GM23338 (cell line): ENCODE data around the gene SLC25A17. TPM values are rescaled to one million over a fixed set of nuclear protein-coding genes. Genes with fewer than 3 reads are reported as not detected.
A peak's percentile ranks its signal among the peaks of the same experiment; 100 is the strongest.

Source experiments
- ATAC-seq: fragments of 200-7000 bp; cut with Tn5 transposase; 3 replicates; pipeline ENCODE4 v1.9.1; 2020
- DNase-seq: peaks from one replicate; pipeline ENCODE4 v3.0.0-alpha.2; 2015; ENCODE audit warnings: low spot score
- H2AFZ ChIP-seq: fragments of 200-600 bp; sonication (generic); 2 replicates; pipeline ENCODE4 v1.8.0; 2016; ENCODE audit warnings: antibody characterized with exemption, mild to moderate bottlenecking, moderate library complexity
- H3F3A ChIP-seq: fragments of 200-600 bp; sonication (generic); replicated peaks from 2 replicates; pipeline ENCODE4 v1.8.0; 2017; ENCODE audit warnings: antibody characterized with exemption, mixed run types, low read depth
- H3K27ac ChIP-seq: fragments of 200-600 bp; sonication (generic); 2 replicates; pipeline ENCODE4 v1.6.1; 2016; ENCODE audit warnings: low read depth
- H3K27me3 ChIP-seq: fragments of 200-600 bp; sonication (generic); 2 replicates; pipeline ENCODE4 v1.8.0; 2016; ENCODE audit warnings: mild to moderate bottlenecking, mixed run types, moderate library complexity; ENCODE audit not compliant: insufficient read depth
- H3K36me3 ChIP-seq: fragments of 200-600 bp; sonication (generic); 2 replicates; pipeline ENCODE4 v1.8.0; 2016; ENCODE audit warnings: mild to moderate bottlenecking; ENCODE audit not compliant: insufficient read depth
- H3K4me1 ChIP-seq: fragments of 200-600 bp; sonication (generic); 2 replicates; pipeline ENCODE4 v1.8.0; 2016; ENCODE audit warnings: mild to moderate bottlenecking, moderate library complexity; ENCODE audit not compliant: insufficient read depth
- H3K4me2 ChIP-seq: fragments of 200-600 bp; sonication (generic); 2 replicates; pipeline ENCODE4 v1.7.1; 2017; ENCODE audit warnings: mixed run types
- H3K4me3 ChIP-seq: fragments of 200-600 bp; sonication (generic); 2 replicates; pipeline ENCODE4 v1.6.1; 2016; ENCODE audit warnings: mixed run types
- H3K79me2 ChIP-seq: fragments of 200-600 bp; sonication (generic); replicated peaks from 2 replicates; pipeline ENCODE4 v1.8.0; 2017; ENCODE audit warnings: mild to moderate bottlenecking; ENCODE audit not compliant: insufficient read depth
- H3K9me2 ChIP-seq: fragments of 200-600 bp; sonication (generic); 2 replicates; pipeline ENCODE4 v1.8.0; 2017; ENCODE audit not compliant: insufficient read depth
- H4K20me1 ChIP-seq: fragments of 200-600 bp; sonication (generic); replicated peaks from 2 replicates; pipeline ENCODE4 v1.8.0; 2017; ENCODE audit warnings: mild to moderate bottlenecking; ENCODE audit not compliant: insufficient read depth
- H3K27ac Mint-ChIP-seq: 2 replicates; pipeline ENCODE4 v1.8.0; 2020; ENCODE audit warnings: inconsistent platforms, mild to moderate bottlenecking, moderate library complexity, mixed read lengths
- H3K27me3 Mint-ChIP-seq: 3 replicates; pipeline ENCODE4 v1.8.0; 2022; ENCODE audit warnings: low read depth, mild to moderate bottlenecking, moderate library complexity, mixed read lengths, inconsistent platforms; ENCODE audit not compliant: insufficient read depth, poor library complexity
- H3K36me3 Mint-ChIP-seq: 3 replicates; pipeline ENCODE4 v1.8.0; 2021; ENCODE audit warnings: low read depth, mild to moderate bottlenecking, inconsistent platforms, moderate library complexity, mixed read lengths
- H3K4me1 Mint-ChIP-seq: 3 replicates; pipeline ENCODE4 v1.8.0; 2020; ENCODE audit warnings: mild to moderate bottlenecking, inconsistent platforms, mixed read lengths
- H3K4me3 Mint-ChIP-seq: 3 replicates; pipeline ENCODE4 v1.8.0; 2021; ENCODE audit warnings: moderate library complexity, mild to moderate bottlenecking, inconsistent platforms, mixed read lengths
- H3K9me3 Mint-ChIP-seq: 3 replicates; pipeline ENCODE4 v1.8.0; 2020; ENCODE audit warnings: moderate library complexity, mild to moderate bottlenecking, inconsistent platforms, mixed read lengths
- CREB1 ChIP-seq: fragments of 250-450 bp; sonication (Bioruptor Pico); IDR thresholded peaks from 2 replicates; pipeline ENCODE4 v1.5.0; 2020; ENCODE audit warnings: low read depth, mild to moderate bottlenecking, moderate library complexity
- EZH2 ChIP-seq: fragments of 200-600 bp; sonication (generic); IDR thresholded peaks from one replicate; pipeline ENCODE4 v1.8.0; 2017; ENCODE audit warnings: antibody characterized with exemption, mild to moderate bottlenecking, low read depth; ENCODE audit not compliant: unreplicated experiment
- EZH2phosphoT487 ChIP-seq: fragments of 200-600 bp; sonication (generic); IDR thresholded peaks from one replicate; pipeline ENCODE4 v1.8.1; 2018; ENCODE audit warnings: antibody characterized with exemption; ENCODE audit not compliant: unreplicated experiment
- JUNB ChIP-seq: IDR thresholded peaks from one replicate; pipeline ENCODE4 v1.6.1; 2016; ENCODE audit warnings: antibody characterized with exemption; ENCODE audit not compliant: unreplicated experiment
- NANOG ChIP-seq: IDR thresholded peaks from 2 replicates; pipeline ENCODE4 v1.6.1; 2016; ENCODE audit warnings: antibody characterized with exemption, borderline replicate concordance
- POLR2AphosphoS5 ChIP-seq: IDR thresholded peaks from 2 replicates; pipeline ENCODE4 v1.6.1; 2016; ENCODE audit warnings: antibody characterized with exemption, low read depth
- STAT1 ChIP-seq: IDR thresholded peaks from one replicate; pipeline ENCODE4 v1.6.1; 2016; ENCODE audit warnings: antibody characterized with exemption; ENCODE audit not compliant: unreplicated experiment
- ZNF114 ChIP-seq: fragments of 250-450 bp; sonication (Bioruptor Pico); IDR thresholded peaks from 2 replicates; pipeline ENCODE4 v1.5.0; 2020; ENCODE audit warnings: mild to moderate bottlenecking, moderate library complexity
- ZNF331 ChIP-seq: fragments of 250-450 bp; sonication (Bioruptor Pico); IDR thresholded peaks from 2 replicates; pipeline ENCODE4 v1.5.0; 2020; ENCODE audit warnings: low read depth, mild to moderate bottlenecking, moderate library complexity
- polyA plus RNA-seq: library from polyadenylated mRNA; unstranded; fragments of >200 nt; fragmentation: Nextera tagmentation; extraction: Ambion mirVana; gene quantifications from 2 replicates; pipeline ENCODE4 v1.2.1, GENCODE V29; 2016
- total RNA-seq: library from RNA; depleted of rRNA; stranded (reverse); fragments of >200 nt; shearing (Covaris generic); gene quantifications from 2 replicates; pipeline ENCODE4 v1.2.3, GENCODE V29; 2014
- TF ChIP-seq, protein P1 (sequence below): IDR thresholded peaks from 2 replicates; pipeline ENCODE4 v1.6.1; 2016; ENCODE audit warnings: antibody characterized with exemption
- TF ChIP-seq, protein P2 (sequence below), 2 experiments: fragments of 200-600 bp in 1 of 2; sonication (generic) in 1 of 2; conservative IDR thresholded peaks; 2 replicates each; pipeline versions ENCODE4 v1.5.1 to v1.6.1; 2016 to 2017; ENCODE audit warnings: antibody characterized with exemption in 2 of 2, low read depth in 2 of 2, mild to moderate bottlenecking in 2 of 2, moderate library complexity in 1 of 2
- TF ChIP-seq, protein P3 (sequence below): fragments of 250-450 bp; sonication (Bioruptor Pico); IDR thresholded peaks from 2 replicates; pipeline ENCODE4 v1.5.0; 2020; ENCODE audit warnings: mild to moderate bottlenecking, moderate library complexity
- TF ChIP-seq, protein P4 (sequence below): IDR thresholded peaks from one replicate; pipeline ENCODE4 v1.6.1; 2018; ENCODE audit warnings: antibody characterized with exemption; ENCODE audit not compliant: unreplicated experiment

The SLC25A17 gene
- total and polyA plus RNA-seq, 2 experiments from 2014 or later = 35.4 to 43.6 TPM

DNA sequence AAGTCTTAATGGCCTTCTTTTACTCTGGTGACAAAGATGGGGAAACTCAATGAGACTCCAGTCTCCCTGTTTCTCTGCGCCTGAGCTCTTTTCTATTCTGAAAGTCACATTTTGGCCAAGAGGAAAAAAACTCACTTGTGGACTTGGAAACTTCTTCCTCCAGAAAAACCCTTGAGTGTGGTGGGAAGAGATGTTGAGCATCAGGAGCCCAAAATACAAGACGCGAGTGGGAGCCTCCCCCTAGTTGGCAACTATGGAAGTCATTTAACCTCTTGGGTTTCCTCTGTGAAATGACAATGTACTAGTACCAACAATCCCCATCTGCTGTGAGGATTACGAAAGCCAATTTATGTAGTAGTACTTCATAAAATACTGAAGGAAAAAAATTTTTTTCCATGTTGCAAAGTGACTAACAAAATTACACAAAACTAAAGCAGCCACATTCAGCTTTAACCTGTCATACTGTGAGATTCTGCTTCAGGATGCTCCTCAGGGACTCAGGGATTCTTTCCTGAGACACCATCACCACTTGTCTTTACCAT is 524 bp upstream of the SLC25A17 start:
- H3K4me3 Mint-ChIP-seq = peak overlapping the region; percentile 97
- Histone ChIP-seq H3K4me1 (peaks cover 24% of the 10 kb centered on the region), H3K36me3 (0 out of 2 replicates have a peak, but pooled peaks cover 6% of the 10 kb centered on the region), H4K20me1 (peaks cover 8% of the 10 kb centered on the region; the same call in 1 of the 2 replicates), H3K4me3 (peak overlapping the region; percentile 100), H3K4me2 (peak overlapping the region; percentile 82), H3K27me3 (no peaks in the 10 kb centered on the region), H3K27ac (peak overlapping the region; percentile 95), H2AFZ (no peak overlapping the region), H3K79me2 (peaks cover 43% of the 10 kb centered on the region), H3F3A (peaks cover 13% of the 10 kb centered on the region), H3K9me2 (no peaks in the 10 kb centered on the region)
- no peaks in the 10 kb centered on the region for H3K9me3 Mint-ChIP-seq
- H3K36me3 Mint-ChIP-seq = peaks cover 29% of the 10 kb centered on the region
- no peak for ATAC-seq
- H3K27ac Mint-ChIP-seq = peak overlapping the region; percentile 39; the same call in 1 of the 2 replicates
- TF ChIP-seq NANOG (no peak), EZH2phosphoT487 (no peak), CREB1 (no peak), ZNF331 (CRISPR knock-in tag) (no peak), EZH2 (no peak), JUNB (no peak), POLR2AphosphoS5 (no peak), ZNF114 (CRISPR knock-in tag) (no peak), STAT1 (no peak)
- TF ChIP-seq, protein P1, sequence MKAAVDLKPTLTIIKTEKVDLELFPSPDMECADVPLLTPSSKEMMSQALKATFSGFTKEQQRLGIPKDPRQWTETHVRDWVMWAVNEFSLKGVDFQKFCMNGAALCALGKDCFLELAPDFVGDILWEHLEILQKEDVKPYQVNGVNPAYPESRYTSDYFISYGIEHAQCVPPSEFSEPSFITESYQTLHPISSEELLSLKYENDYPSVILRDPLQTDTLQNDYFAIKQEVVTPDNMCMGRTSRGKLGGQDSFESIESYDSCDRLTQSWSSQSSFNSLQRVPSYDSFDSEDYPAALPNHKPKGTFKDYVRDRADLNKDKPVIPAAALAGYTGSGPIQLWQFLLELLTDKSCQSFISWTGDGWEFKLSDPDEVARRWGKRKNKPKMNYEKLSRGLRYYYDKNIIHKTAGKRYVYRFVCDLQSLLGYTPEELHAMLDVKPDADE = no peak
- TF ChIP-seq, protein P2, sequence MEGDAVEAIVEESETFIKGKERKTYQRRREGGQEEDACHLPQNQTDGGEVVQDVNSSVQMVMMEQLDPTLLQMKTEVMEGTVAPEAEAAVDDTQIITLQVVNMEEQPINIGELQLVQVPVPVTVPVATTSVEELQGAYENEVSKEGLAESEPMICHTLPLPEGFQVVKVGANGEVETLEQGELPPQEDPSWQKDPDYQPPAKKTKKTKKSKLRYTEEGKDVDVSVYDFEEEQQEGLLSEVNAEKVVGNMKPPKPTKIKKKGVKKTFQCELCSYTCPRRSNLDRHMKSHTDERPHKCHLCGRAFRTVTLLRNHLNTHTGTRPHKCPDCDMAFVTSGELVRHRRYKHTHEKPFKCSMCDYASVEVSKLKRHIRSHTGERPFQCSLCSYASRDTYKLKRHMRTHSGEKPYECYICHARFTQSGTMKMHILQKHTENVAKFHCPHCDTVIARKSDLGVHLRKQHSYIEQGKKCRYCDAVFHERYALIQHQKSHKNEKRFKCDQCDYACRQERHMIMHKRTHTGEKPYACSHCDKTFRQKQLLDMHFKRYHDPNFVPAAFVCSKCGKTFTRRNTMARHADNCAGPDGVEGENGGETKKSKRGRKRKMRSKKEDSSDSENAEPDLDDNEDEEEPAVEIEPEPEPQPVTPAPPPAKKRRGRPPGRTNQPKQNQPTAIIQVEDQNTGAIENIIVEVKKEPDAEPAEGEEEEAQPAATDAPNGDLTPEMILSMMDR (conservative IDR thresholded peaks at IDR 0.05; ENCODE audit: low read depth in 2 of 2) = no peak
- TF ChIP-seq, protein P3, sequence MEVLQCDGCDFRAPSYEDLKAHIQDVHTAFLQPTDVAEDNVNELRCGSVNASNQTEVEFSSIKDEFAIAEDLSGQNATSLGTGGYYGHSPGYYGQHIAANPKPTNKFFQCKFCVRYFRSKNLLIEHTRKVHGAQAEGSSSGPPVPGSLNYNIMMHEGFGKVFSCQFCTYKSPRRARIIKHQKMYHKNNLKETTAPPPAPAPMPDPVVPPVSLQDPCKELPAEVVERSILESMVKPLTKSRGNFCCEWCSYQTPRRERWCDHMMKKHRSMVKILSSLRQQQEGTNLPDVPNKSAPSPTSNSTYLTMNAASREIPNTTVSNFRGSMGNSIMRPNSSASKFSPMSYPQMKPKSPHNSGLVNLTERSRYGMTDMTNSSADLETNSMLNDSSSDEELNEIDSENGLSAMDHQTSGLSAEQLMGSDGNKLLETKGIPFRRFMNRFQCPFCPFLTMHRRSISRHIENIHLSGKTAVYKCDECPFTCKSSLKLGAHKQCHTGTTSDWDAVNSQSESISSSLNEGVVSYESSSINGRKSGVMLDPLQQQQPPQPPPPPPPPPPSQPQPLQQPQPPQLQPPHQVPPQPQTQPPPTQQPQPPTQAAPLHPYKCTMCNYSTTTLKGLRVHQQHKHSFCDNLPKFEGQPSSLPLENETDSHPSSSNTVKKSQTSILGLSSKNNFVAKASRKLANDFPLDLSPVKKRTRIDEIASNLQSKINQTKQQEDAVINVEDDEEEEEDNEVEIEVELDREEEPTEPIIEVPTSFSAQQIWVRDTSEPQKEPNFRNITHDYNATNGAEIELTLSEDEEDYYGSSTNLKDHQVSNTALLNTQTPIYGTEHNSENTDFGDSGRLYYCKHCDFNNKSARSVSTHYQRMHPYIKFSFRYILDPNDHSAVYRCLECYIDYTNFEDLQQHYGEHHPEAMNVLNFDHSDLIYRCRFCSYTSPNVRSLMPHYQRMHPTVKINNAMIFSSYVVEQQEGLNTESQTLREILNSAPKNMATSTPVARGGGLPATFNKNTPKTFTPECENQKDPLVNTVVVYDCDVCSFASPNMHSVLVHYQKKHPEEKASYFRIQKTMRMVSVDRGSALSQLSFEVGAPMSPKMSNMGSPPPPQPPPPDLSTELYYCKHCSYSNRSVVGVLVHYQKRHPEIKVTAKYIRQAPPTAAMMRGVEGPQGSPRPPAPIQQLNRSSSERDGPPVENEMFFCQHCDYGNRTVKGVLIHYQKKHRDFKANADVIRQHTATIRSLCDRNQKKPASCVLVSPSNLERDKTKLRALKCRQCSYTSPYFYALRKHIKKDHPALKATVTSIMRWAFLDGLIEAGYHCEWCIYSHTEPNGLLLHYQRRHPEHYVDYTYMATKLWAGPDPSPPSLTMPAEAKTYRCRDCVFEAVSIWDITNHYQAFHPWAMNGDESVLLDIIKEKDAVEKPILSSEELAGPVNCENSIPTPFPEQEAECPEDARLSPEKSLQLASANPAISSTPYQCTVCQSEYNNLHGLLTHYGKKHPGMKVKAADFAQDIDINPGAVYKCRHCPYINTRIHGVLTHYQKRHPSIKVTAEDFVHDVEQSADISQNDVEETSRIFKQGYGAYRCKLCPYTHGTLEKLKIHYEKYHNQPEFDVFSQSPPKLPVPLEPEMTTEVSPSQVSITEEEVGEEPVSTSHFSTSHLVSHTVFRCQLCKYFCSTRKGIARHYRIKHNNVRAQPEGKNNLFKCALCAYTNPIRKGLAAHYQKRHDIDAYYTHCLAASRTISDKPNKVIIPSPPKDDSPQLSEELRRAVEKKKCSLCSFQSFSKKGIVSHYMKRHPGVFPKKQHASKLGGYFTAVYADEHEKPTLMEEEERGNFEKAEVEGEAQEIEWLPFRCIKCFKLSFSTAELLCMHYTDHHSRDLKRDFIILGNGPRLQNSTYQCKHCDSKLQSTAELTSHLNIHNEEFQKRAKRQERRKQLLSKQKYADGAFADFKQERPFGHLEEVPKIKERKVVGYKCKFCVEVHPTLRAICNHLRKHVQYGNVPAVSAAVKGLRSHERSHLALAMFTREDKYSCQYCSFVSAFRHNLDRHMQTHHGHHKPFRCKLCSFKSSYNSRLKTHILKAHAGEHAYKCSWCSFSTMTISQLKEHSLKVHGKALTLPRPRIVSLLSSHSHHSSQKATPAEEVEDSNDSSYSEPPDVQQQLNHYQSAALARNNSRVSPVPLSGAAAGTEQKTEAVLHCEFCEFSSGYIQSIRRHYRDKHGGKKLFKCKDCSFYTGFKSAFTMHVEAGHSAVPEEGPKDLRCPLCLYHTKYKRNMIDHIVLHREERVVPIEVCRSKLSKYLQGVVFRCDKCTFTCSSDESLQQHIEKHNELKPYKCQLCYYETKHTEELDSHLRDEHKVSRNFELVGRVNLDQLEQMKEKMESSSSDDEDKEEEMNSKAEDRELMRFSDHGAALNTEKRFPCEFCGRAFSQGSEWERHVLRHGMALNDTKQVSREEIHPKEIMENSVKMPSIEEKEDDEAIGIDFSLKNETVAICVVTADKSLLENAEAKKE = no peak
- TF ChIP-seq, protein P4, sequence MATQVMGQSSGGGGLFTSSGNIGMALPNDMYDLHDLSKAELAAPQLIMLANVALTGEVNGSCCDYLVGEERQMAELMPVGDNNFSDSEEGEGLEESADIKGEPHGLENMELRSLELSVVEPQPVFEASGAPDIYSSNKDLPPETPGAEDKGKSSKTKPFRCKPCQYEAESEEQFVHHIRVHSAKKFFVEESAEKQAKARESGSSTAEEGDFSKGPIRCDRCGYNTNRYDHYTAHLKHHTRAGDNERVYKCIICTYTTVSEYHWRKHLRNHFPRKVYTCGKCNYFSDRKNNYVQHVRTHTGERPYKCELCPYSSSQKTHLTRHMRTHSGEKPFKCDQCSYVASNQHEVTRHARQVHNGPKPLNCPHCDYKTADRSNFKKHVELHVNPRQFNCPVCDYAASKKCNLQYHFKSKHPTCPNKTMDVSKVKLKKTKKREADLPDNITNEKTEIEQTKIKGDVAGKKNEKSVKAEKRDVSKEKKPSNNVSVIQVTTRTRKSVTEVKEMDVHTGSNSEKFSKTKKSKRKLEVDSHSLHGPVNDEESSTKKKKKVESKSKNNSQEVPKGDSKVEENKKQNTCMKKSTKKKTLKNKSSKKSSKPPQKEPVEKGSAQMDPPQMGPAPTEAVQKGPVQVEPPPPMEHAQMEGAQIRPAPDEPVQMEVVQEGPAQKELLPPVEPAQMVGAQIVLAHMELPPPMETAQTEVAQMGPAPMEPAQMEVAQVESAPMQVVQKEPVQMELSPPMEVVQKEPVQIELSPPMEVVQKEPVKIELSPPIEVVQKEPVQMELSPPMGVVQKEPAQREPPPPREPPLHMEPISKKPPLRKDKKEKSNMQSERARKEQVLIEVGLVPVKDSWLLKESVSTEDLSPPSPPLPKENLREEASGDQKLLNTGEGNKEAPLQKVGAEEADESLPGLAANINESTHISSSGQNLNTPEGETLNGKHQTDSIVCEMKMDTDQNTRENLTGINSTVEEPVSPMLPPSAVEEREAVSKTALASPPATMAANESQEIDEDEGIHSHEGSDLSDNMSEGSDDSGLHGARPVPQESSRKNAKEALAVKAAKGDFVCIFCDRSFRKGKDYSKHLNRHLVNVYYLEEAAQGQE = no peak
- DNase-seq = peak; percentile 8
- H3K4me1 Mint-ChIP-seq = peaks cover 24% of the 10 kb centered on the region
- H3K27me3 Mint-ChIP-seq = peaks cover 2% of the 10 kb centered on the region
